IMR-90 (cell line): ENCODE results near the gene PRADC1. TPM values are rescaled to one million over a fixed set of nuclear protein-coding genes. Genes with fewer than 3 reads are reported as not detected.

ENCODE experiments used
- ATAC-seq: fragments of 200-7000 bp; cut with Tn5 transposase; 2 replicates; pipeline ENCODE4 v1.9.1; 2020; ENCODE audit warnings: low read depth, mild to moderate bottlenecking, moderate library complexity
- BruUV-seq: library from RNA; stranded (reverse); fragments of 400-500 nt; replicated peaks from 2 replicates; lab custom pipeline; 2021; lab: Mats Ljungman, UMichigan
- CTCF ChIA-PET: fragments of 300-600 bp; formaldehyde crosslinking; extraction: SDS; loops from one replicate; lab custom pipeline; 2021; ENCODE audit warnings: antibody characterized with exemption; lab: Yijun Ruan, JAX
- POLR2A ChIA-PET: fragments of 300-600 bp; sonication (Branson Sonifier 250); formaldehyde crosslinking; loops from one replicate; lab custom pipeline; 2022; ENCODE audit warnings: antibody characterized with exemption; ENCODE audit not compliant: unreplicated experiment; lab: Charles Lee
- DNase-seq: peaks from one replicate; pipeline ENCODE4 v3.0.0; 2013
- H2AFZ ChIP-seq: replicated peaks from 2 replicates; pipeline ENCODE3; 2013; ENCODE audit warnings: low read length, mild to moderate bottlenecking; ENCODE audit not compliant: poor library complexity
- H2AK5ac ChIP-seq: 2 replicates; pipeline ENCODE4 v1.6.1; 2013; ENCODE audit warnings: low read depth, low read length, inconsistent platforms
- H2AK9ac ChIP-seq: replicated peaks from 2 replicates; pipeline ENCODE3; 2013; ENCODE audit warnings: mild to moderate bottlenecking, low read depth, low read length, moderate library complexity; ENCODE audit not compliant: poor library complexity
- H2BK120ac ChIP-seq: 2 replicates; pipeline ENCODE4 v1.6.1; 2013; ENCODE audit warnings: low read depth, low read length, inconsistent platforms
- H2BK15ac ChIP-seq: 3 replicates; pipeline ENCODE4 v1.6.1; 2013; ENCODE audit warnings: low read depth, low read length, inconsistent platforms
- H2BK20ac ChIP-seq: 2 replicates; pipeline ENCODE4 v1.6.1; 2013; ENCODE audit warnings: low read depth, mild to moderate bottlenecking, inconsistent platforms, low read length, moderate library complexity
- H2BK5ac ChIP-seq: 2 replicates; pipeline ENCODE4 v1.6.1; 2013; ENCODE audit warnings: mild to moderate bottlenecking, low read depth, low read length, inconsistent platforms; ENCODE audit not compliant: poor library complexity, severe bottlenecking
- H3K14ac ChIP-seq: replicated peaks from 2 replicates; pipeline ENCODE4 v1.6.1; 2013; ENCODE audit warnings: low read depth, low read length, inconsistent platforms
- H3K18ac ChIP-seq: 2 replicates; pipeline ENCODE4 v1.6.1; 2013; ENCODE audit warnings: low read depth, low read length, control low read depth
- H3K23ac ChIP-seq: 2 replicates; pipeline ENCODE4 v1.6.1; 2013; ENCODE audit warnings: low read depth, low read length, inconsistent platforms
- H3K27ac ChIP-seq: 2 replicates; pipeline ENCODE4 v1.5.1; 2013; ENCODE audit warnings: mild to moderate bottlenecking, control low read depth, low read length; ENCODE audit not compliant: insufficient read depth
- H3K27me3 ChIP-seq: 2 replicates; pipeline ENCODE4 v1.6.1; 2013; ENCODE audit warnings: low read length; ENCODE audit not compliant: control insufficient read depth, insufficient read depth
- H3K36me3 ChIP-seq: 2 replicates; pipeline ENCODE4 v1.6.1; 2013; ENCODE audit warnings: low read length, mixed read lengths; ENCODE audit not compliant: control insufficient read depth, insufficient read depth
- H3K4ac ChIP-seq: 2 replicates; pipeline ENCODE4 v1.6.1; 2013; ENCODE audit warnings: low read depth, low read length, inconsistent platforms
- H3K4me1 ChIP-seq: 2 replicates; pipeline ENCODE4 v1.6.1; 2013; ENCODE audit warnings: low read length, mixed read lengths; ENCODE audit not compliant: control insufficient read depth, insufficient read depth
- H3K4me2 ChIP-seq: 2 replicates; pipeline ENCODE4 v1.6.1; 2013; ENCODE audit warnings: low read depth, mild to moderate bottlenecking, control low read depth, low read length, moderate library complexity
- H3K4me3 ChIP-seq: 2 replicates; pipeline ENCODE4 v1.5.1; 2013; ENCODE audit warnings: low read depth, mild to moderate bottlenecking, control low read depth, low read length, moderate library complexity; ENCODE audit not compliant: insufficient read depth
- H3K56ac ChIP-seq: 2 replicates; pipeline ENCODE4 v1.6.1; 2013; ENCODE audit warnings: low read length, inconsistent platforms; ENCODE audit not compliant: insufficient read depth; ENCODE audit errors: extremely low read depth
- H3K79me1 ChIP-seq, 2 experiments: 2 replicates each; pipeline ENCODE4 v1.6.1; 2013; ENCODE audit warnings: low read length in 2 of 2, inconsistent platforms in 1 of 2, low read depth in 1 of 2
- H3K9ac ChIP-seq: 2 replicates; pipeline ENCODE4 v1.6.1; 2013; ENCODE audit warnings: low read depth, low read length, control low read depth
- H3K9me1 ChIP-seq: 2 replicates; pipeline ENCODE4 v1.6.1; 2013; ENCODE audit warnings: low read length, inconsistent platforms; ENCODE audit not compliant: insufficient read depth
- H3K9me3 ChIP-seq: 2 replicates; pipeline ENCODE4 v1.6.1; 2013; ENCODE audit warnings: low read length; ENCODE audit not compliant: control insufficient read depth, insufficient read depth
- H4K20me1 ChIP-seq: 2 replicates; pipeline ENCODE4 v1.6.1; 2013; ENCODE audit warnings: low read length, inconsistent platforms; ENCODE audit not compliant: insufficient read depth
- H4K5ac ChIP-seq: 2 replicates; pipeline ENCODE4 v1.6.1; 2013; ENCODE audit warnings: mild to moderate bottlenecking, low read depth, low read length, control low read depth
- H4K8ac ChIP-seq, 2 experiments: 2 replicates each; pipeline ENCODE4 v1.6.1; 2013; ENCODE audit warnings: low read depth in 2 of 2, low read length in 2 of 2, control low read depth in 1 of 2, inconsistent platforms in 1 of 2
- H4K91ac ChIP-seq: 2 replicates; pipeline ENCODE4 v1.6.1; 2013; ENCODE audit warnings: low read depth, low read length, inconsistent platforms; ENCODE audit not compliant: insufficient read depth
- BHLHE40 ChIP-seq: fragments of 150-350 bp; IDR thresholded peaks from 2 replicates; pipeline ENCODE4 v1.6.1; 2016; ENCODE audit warnings: mild to moderate bottlenecking, low read depth, low read length
- CEBPB ChIP-seq: IDR thresholded peaks from 2 replicates; pipeline ENCODE4 v1.6.1; 2012; ENCODE audit warnings: low read depth, low read length, improper control_type of control experiment
- CHD1 ChIP-seq: IDR thresholded peaks from 2 replicates; pipeline ENCODE4 v1.6.1; 2012; ENCODE audit warnings: low read depth, low read length, improper control_type of control experiment
- CTCF ChIP-seq: conservative IDR thresholded peaks from 2 replicates; pipeline ENCODE4 v1.5.1; 2012; ENCODE audit warnings: mild to moderate bottlenecking, low read depth, low read length, improper control_type of control experiment
- ELK1 ChIP-seq: fragments of 150-350 bp; IDR thresholded peaks from 2 replicates; pipeline ENCODE4 v1.6.1; 2016; ENCODE audit warnings: low read depth, mild to moderate bottlenecking, low read length, moderate library complexity, borderline replicate concordance
- FOS ChIP-seq: fragments of 150-350 bp; IDR thresholded peaks from 2 replicates; pipeline ENCODE4 v1.6.1; 2016; ENCODE audit warnings: low read depth, low read length
- MAFK ChIP-seq: IDR thresholded peaks from 2 replicates; pipeline ENCODE4 v1.6.1; 2012; ENCODE audit warnings: low read depth, low read length, improper control_type of control experiment
- MAZ ChIP-seq: IDR thresholded peaks from 2 replicates; pipeline ENCODE4 v1.6.1; 2012; ENCODE audit warnings: low read depth, mild to moderate bottlenecking, low read length, improper control_type of control experiment, moderate library complexity, borderline replicate concordance
- MXI1 ChIP-seq: IDR thresholded peaks from 2 replicates; pipeline ENCODE4 v1.6.1; 2012; ENCODE audit warnings: low read depth, mild to moderate bottlenecking, low read length, moderate library complexity, borderline replicate concordance
- NFE2L2 ChIP-seq: fragments of 150-350 bp; IDR thresholded peaks from 2 replicates; pipeline ENCODE4 v1.6.1; 2016; ENCODE audit warnings: low read depth, mild to moderate bottlenecking, low read length
- POLR2A ChIP-seq: IDR thresholded peaks from 2 replicates; pipeline ENCODE4 v1.6.1; 2012; ENCODE audit warnings: mild to moderate bottlenecking, low read depth, low read length
- RAD21 ChIP-seq: IDR thresholded peaks from 2 replicates; pipeline ENCODE4 v1.6.1; 2012; ENCODE audit warnings: low read length, improper control_type of control experiment
- RCOR1 ChIP-seq: IDR thresholded peaks from 2 replicates; pipeline ENCODE4 v1.6.1; 2012; ENCODE audit warnings: mild to moderate bottlenecking, low read length, improper control_type of control experiment; ENCODE audit not compliant: insufficient replicate concordance
- RFX5 ChIP-seq: IDR thresholded peaks from 2 replicates; pipeline ENCODE4 v1.8.0; 2012; ENCODE audit warnings: low read depth, mild to moderate bottlenecking, low read length, moderate library complexity
- SMC3 ChIP-seq: fragments of 150-350 bp; IDR thresholded peaks from 2 replicates; pipeline ENCODE4 v1.6.1; 2016; ENCODE audit warnings: low read depth, mild to moderate bottlenecking, antibody characterized with exemption, low read length, moderate library complexity
- USF2 ChIP-seq: fragments of 150-350 bp; IDR thresholded peaks from 2 replicates; pipeline ENCODE4 v1.6.1; 2017; ENCODE audit warnings: mild to moderate bottlenecking, antibody characterized with exemption, low read length, low read depth
- WGBS, 2 experiments: methylation state at CpG; one replicate each; pipeline versions ENCODE4 v1.1.5 to v1.1.7; 2013; ENCODE audit warnings: missing lambda C conversion rate in 2 of 2; ENCODE audit not compliant: insufficient read length in 1 of 2; ENCODE audit errors: extremely low coverage in 2 of 2; 5-methylcytosine and 5-hydroxymethylcytosine counted together
- dilution Hi-C: fragments of 300-500 bp; cut with HindIII; formaldehyde crosslinking; loops from one replicate; pipeline ENCODE4 v1.14.3; 2018; ENCODE audit warnings: low sequenced_read_pairs; ENCODE audit not compliant: unreplicated experiment
- in situ Hi-C: fragments of 300-500 bp; cut with MboI; formaldehyde crosslinking; loops from 3 replicates; pipeline ENCODE4 v1.14.3; 2019; ENCODE audit warnings: low sequenced_read_pairs, inconsistent platforms, mixed read lengths
- intact Hi-C: fragments of 100-400 bp; cut with micrococcal nuclease; formaldehyde crosslinking; loops from 2 replicates; pipeline ENCODE4 v1.10.0; 2022
- polyA plus RNA-seq, 3 experiments: library from polyadenylated mRNA; depleted of rRNA; stranded (reverse); fragments of >200 nt; gene quantifications; 2 replicates each; pipeline ENCODE4 v1.2.3, GENCODE V29; 2012; ENCODE audit warnings: low replicate concordance in 1 of 3
- total RNA-seq: library from RNA; depleted of rRNA; stranded (reverse); fragments of >200 nt; gene quantifications from 2 replicates; pipeline ENCODE4 v1.2.3, GENCODE V29; 2012

Gene PRADC1
- total and polyA plus RNA-seq, 2 of the 4 experiments (the other 2 are of a cell fraction), result 13.1 to 18.4 TPM

- in situ Hi-C loops, result no loop called here
- CTCF ChIA-PET, result no interaction called here
Observed at GRCh38 chr2:73185965-73186364, 47.1 kb downstream of the PRADC1 start.

More at GRCh38 chr2:73185965-73186364, 47.1 kb downstream of the PRADC1 start:
- Histone ChIP-seq H2BK20ac (no peak overlapping the region), H3K4me1 (no peaks in the 10 kb centered on the region), H4K91ac (no peak overlapping the region), H3K23ac (no peak overlapping the region), H3K14ac (no peak overlapping the region), H4K20me1 (no peaks in the 10 kb centered on the region), H3K4me3 (no peak overlapping the region), H3K4ac (no peak overlapping the region), H3K56ac (no peak overlapping the region), H3K27me3 (peaks cover 60% of the 10 kb centered on the region), H2BK120ac (no peak overlapping the region), H3K9me3 (peaks cover 4% of the 10 kb centered on the region), H3K18ac (no peak overlapping the region), H2AFZ (no peak overlapping the region), H3K79me1 (no peaks in the 10 kb centered on the region), H2BK5ac (no peak overlapping the region), H4K5ac (no peak overlapping the region), H4K8ac (no peak overlapping the region), H2BK15ac (no peak overlapping the region), H3K36me3 (no peaks in the 10 kb centered on the region), H3K4me2 (no peak overlapping the region), H2AK5ac (no peak overlapping the region), H3K27ac (no peak overlapping the region), H2AK9ac (no peak overlapping the region), H3K9me1 (no peaks in the 10 kb centered on the region), H3K9ac (no peak overlapping the region)
- TF ChIP-seq MAZ (no peak), RCOR1 (no peak), USF2 (no peak), ELK1 (no peak), RAD21 (no peak), RFX5 (no peak), CHD1 (no peak), POLR2A (no peak), NFE2L2 (no peak), BHLHE40 (no peak), MXI1 (no peak), SMC3 (no peak), FOS (no peak), MAFK (no peak), CTCF (no peak), CEBPB (no peak)
- no TSS peak for BruUV-seq
- POLR2A ChIA-PET, result no interaction called here
- DNase-seq (no peak), ATAC-seq (no peak)
- dilution Hi-C loops (no loop called here), intact Hi-C loops (no loop called here)
- no CpG with 5 or more reads among the region's 2 CpGs for WGBS, 2 experiments
